Osteoblast (primary cell): ENCODE results near the gene AUTS2. TPM values are rescaled to one million over a fixed set of nuclear protein-coding genes. Genes with fewer than 3 reads are reported as not detected.

Experiments used
- DNase-seq: peaks from one replicate; pipeline ENCODE4 v3.0.0; 2011; ENCODE audit warnings: low spot score, mixed read lengths; ENCODE audit not compliant: insufficient read length; ENCODE audit errors: missing footprints
- H2AFZ ChIP-seq: 2 replicates; pipeline ENCODE4 v1.6.0; 2011; ENCODE audit warnings: mild to moderate bottlenecking, low read length
- H3K27ac ChIP-seq: 2 replicates; pipeline ENCODE4 v1.5.1; 2011; ENCODE audit warnings: mild to moderate bottlenecking, low read depth, low read length, moderate library complexity
- H3K27me3 ChIP-seq: 2 replicates; pipeline ENCODE4 v1.6.0; 2012; ENCODE audit warnings: mild to moderate bottlenecking, control low read depth, inconsistent platforms, low read length, moderate library complexity; ENCODE audit not compliant: insufficient read depth
- H3K36me3 ChIP-seq: 2 replicates; pipeline ENCODE4 v1.5.1; 2011; ENCODE audit warnings: mild to moderate bottlenecking, low read length, control low read depth, moderate library complexity; ENCODE audit not compliant: insufficient read depth
- H3K4me1 ChIP-seq: 2 replicates; pipeline ENCODE4 v1.5.1; 2011; ENCODE audit warnings: mild to moderate bottlenecking, low read length, control low read depth, moderate library complexity; ENCODE audit not compliant: insufficient read depth
- H3K4me2 ChIP-seq: 2 replicates; pipeline ENCODE4 v1.6.0; 2011; ENCODE audit warnings: mild to moderate bottlenecking, low read length; ENCODE audit not compliant: insufficient read depth
- H3K4me3 ChIP-seq: fragments of 200-600 bp; sonication (generic); 3 replicates; pipeline ENCODE4 v1.5.1; 2012; ENCODE audit warnings: mild to moderate bottlenecking, low read length, inconsistent platforms; ENCODE audit not compliant: insufficient read depth
- H3K79me2 ChIP-seq: 2 replicates; pipeline ENCODE4 v1.6.0; 2012; ENCODE audit warnings: mild to moderate bottlenecking, low read length, control low read depth, inconsistent platforms; ENCODE audit not compliant: insufficient read depth
- H3K9me3 ChIP-seq: 2 replicates; pipeline ENCODE4 v1.5.1; 2011; ENCODE audit warnings: low read depth, low read length, control low read depth
- H4K20me1 ChIP-seq: 2 replicates; pipeline ENCODE4 v1.6.0; 2012; ENCODE audit warnings: mild to moderate bottlenecking, low read length, control low read depth; ENCODE audit not compliant: insufficient read depth
- total RNA-seq: library from RNA; depleted of rRNA; stranded (reverse); fragments of >200 nt; gene quantifications from 2 replicates; pipeline ENCODE4 v1.2.3, GENCODE V29; 2012
- TF ChIP-seq, protein P1 (sequence below): IDR thresholded peaks from 2 replicates; pipeline ENCODE4 v1.5.1; 2011; ENCODE audit warnings: mild to moderate bottlenecking, low read depth, low read length, moderate library complexity; ENCODE audit errors: extremely low read depth

Gene AUTS2
- total RNA-seq, 1 donor = 15.2 TPM

DNA sequence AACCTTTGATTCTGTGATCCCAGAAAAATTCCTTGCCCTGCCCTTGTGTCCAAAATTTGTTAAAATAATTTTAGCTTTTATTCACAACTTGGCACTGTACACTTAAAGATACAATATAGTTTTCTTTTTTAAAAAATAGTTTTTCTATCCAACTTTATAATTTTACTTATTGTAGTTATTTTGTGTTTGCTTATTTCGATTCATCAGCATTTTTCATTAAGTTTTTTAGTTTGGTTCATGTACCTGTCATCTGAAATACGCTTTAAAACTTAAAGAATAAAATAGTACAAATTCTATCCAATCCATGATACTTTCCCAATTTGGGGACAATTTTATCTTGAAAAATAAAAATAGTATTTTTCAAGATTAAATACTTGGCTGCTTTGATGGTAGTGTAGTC is 514.8 kb downstream of the AUTS2 start:
- H4K20me1 ChIP-seq = no peaks in the 10 kb centered on the region
- TF ChIP-seq, protein P1, sequence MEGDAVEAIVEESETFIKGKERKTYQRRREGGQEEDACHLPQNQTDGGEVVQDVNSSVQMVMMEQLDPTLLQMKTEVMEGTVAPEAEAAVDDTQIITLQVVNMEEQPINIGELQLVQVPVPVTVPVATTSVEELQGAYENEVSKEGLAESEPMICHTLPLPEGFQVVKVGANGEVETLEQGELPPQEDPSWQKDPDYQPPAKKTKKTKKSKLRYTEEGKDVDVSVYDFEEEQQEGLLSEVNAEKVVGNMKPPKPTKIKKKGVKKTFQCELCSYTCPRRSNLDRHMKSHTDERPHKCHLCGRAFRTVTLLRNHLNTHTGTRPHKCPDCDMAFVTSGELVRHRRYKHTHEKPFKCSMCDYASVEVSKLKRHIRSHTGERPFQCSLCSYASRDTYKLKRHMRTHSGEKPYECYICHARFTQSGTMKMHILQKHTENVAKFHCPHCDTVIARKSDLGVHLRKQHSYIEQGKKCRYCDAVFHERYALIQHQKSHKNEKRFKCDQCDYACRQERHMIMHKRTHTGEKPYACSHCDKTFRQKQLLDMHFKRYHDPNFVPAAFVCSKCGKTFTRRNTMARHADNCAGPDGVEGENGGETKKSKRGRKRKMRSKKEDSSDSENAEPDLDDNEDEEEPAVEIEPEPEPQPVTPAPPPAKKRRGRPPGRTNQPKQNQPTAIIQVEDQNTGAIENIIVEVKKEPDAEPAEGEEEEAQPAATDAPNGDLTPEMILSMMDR = no peak
- no peak overlapping the region for H3K27ac ChIP-seq
- no peaks in the 10 kb centered on the region for H3K79me2 ChIP-seq
- H3K27me3 ChIP-seq = no peaks in the 10 kb centered on the region
- DNase-seq = no peak
- H3K4me2 ChIP-seq = no peak overlapping the region
- H3K9me3 ChIP-seq = no peaks in the 10 kb centered on the region
- no peaks in the 10 kb centered on the region for H3K4me1 ChIP-seq
- H3K36me3 ChIP-seq = no peaks in the 10 kb centered on the region
- H2AFZ ChIP-seq = no peak overlapping the region
- no peak overlapping the region for H3K4me3 ChIP-seq

DNA sequence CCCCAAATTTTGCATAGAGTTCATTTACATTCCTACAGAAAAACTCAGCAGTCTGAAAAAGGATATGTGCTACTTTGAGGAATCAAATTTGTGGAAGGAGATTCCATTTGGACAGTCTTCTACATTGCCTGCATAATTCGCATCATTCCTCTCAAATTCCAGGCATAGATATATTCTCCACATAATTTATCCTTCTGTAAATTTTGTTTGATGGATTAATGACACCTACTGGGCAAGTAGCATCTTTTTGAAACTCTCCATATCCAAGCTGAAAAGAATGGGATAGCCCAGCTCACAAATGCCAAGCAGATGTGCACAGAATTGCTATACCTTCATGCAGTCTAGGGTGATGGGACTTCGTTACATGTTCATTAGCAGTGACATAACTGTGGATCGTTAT is 515.3 kb downstream of the AUTS2 start:
- Histone ChIP-seq H3K36me3 (no peaks in the 10 kb centered on the region), H3K79me2 (no peaks in the 10 kb centered on the region), H3K27ac (no peak overlapping the region), H3K4me1 (no peaks in the 10 kb centered on the region), H4K20me1 (no peaks in the 10 kb centered on the region), H3K27me3 (no peaks in the 10 kb centered on the region), H3K4me3 (no peak overlapping the region), H3K4me2 (no peak overlapping the region), H3K9me3 (no peaks in the 10 kb centered on the region), H2AFZ (no peak overlapping the region)
- TF ChIP-seq, protein P1 = no peak
- no peak for DNase-seq

DNA sequence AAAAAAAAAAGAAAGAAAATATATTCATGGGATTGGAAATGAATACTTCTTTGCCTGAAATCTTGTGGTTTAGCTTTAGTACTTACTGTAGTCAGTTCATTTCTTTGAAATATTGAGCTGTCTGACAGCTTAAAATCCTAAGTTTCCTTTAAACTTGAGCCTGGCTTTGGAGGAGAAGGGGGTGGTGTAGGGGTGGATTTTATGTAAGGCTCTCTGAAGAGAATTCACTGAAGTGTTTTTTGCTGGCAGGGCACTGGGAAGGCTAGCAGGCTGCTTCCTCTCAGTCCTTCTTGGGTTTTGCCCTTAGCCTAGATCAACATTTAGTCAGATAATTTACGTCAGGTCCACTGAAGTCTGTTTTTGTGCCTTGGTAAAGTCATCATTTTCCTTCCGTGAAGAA is 516.5 kb downstream of the AUTS2 start:
- H4K20me1 ChIP-seq = no peaks in the 10 kb centered on the region
- DNase-seq = no peak
- no peaks in the 10 kb centered on the region for H3K9me3 ChIP-seq
- H2AFZ ChIP-seq = no peak overlapping the region
- H3K4me3 ChIP-seq = no peak overlapping the region
- H3K4me1 ChIP-seq = no peaks in the 10 kb centered on the region
- TF ChIP-seq, protein P1 = no peak
- H3K27me3 ChIP-seq = no peaks in the 10 kb centered on the region
- no peak overlapping the region for H3K27ac ChIP-seq
- H3K4me2 ChIP-seq = no peak overlapping the region
- H3K79me2 ChIP-seq = no peaks in the 10 kb centered on the region
- no peaks in the 10 kb centered on the region for H3K36me3 ChIP-seq

DNA sequence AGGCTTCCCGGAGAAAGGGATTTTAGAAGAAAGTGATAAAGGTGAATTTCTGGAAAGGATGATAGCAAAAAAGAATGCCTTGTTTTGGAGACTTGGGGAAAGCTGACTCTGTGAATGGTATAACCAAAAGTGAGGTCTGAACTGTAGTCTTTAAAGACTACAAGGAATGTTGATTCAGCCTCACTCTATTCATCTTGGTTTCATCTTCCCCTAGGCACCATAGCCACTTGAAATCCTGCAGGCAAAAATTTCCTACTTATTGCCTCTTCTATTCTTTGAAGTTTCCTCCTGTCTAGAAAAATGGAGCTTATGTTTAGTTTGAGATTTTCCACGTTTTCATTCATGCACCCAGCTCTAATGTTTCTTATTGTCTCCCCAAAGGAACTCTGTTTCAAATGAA is 518.0 kb downstream of the AUTS2 start:
- H3K27ac ChIP-seq = no peak overlapping the region
- H3K79me2 ChIP-seq = no peaks in the 10 kb centered on the region
- no peaks in the 10 kb centered on the region for H3K36me3 ChIP-seq
- no peaks in the 10 kb centered on the region for H3K27me3 ChIP-seq
- DNase-seq = peak; percentile 19
- H3K4me2 ChIP-seq = no peak overlapping the region
- TF ChIP-seq, protein P1 = no peak
- no peak overlapping the region for H2AFZ ChIP-seq
- H3K4me3 ChIP-seq = no peak overlapping the region
- no peaks in the 10 kb centered on the region for H4K20me1 ChIP-seq
- H3K4me1 ChIP-seq = no peaks in the 10 kb centered on the region
- H3K9me3 ChIP-seq = no peaks in the 10 kb centered on the region
